LoVo (cell line): ENCODE results near the gene NSMF.

Experiments
- DNase-seq: peaks from one replicate; pipeline ENCODE4 v3.0.0-alpha.2; 2016; ENCODE audit warnings: low spot score

Gene NSMF

GRCh38 chr9:137492464-137493363 is 33.6 kb upstream of the NSMF start:
- DNase-seq, result no peak

DNA sequence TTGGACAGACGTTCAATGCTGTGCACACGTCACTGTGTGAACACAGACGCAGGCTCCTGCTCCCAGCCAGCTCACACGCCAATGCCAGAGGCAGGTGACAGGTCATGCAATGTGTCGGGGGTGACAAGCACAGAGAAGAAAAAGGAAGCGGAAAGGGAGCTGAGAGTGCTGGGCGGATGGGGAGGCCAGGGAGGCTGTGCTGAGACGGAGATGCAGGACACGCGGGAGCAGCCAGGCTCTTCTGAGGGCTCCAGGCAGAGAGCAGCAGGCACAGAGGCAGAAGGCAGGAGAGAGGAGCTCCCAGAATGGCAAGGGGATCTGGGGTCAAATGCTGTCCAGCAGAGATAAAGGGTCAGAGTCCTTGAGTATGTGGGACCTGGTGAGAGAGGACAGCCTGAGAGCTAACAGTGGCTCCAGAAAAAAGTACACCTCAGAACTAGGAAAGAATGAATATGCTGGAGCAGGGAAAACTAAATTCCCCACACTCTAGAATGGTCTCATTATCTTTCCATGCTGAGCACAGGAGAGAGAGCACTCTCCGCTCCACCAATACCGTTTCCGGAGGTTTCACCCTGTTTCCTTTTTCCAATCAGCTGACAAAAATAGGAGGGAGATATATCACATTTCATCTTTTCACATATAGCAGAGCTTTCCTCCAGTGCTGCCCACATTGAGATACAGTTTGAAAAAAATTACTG is 32.8 kb upstream of the NSMF start:
- DNase-seq, result no peak

DNA sequence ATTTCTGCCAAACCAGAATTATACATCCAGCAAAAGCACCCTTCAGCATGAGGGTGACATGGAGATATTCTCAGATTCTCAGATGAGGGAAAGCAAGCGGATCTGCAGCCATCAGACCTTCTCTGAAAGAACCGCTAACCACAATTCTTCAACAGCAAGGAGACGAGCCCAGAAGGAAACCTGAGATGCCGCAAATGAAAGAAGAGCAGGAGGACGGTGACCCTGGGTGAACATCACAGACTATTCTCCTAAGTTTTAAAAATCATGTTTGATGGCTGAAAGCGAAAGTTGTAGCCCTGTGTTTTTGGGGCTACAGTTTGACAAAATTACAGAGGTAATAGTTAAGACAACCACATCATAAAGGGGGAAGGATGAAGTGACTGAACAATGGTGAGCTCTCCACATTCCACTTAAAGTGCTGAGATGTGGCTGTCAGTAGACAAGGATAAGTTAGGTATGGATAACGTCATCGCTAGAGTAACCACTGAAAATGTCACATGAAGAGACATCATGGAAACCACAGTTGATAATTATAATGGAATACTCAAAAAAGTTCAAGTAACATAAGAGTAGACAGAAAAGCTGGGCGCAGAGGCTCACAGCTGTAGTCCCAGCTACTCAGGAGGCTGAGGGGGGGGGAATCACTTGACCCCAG is 31.5 kb upstream of the NSMF start:
- DNase-seq, result no peak

DNA sequence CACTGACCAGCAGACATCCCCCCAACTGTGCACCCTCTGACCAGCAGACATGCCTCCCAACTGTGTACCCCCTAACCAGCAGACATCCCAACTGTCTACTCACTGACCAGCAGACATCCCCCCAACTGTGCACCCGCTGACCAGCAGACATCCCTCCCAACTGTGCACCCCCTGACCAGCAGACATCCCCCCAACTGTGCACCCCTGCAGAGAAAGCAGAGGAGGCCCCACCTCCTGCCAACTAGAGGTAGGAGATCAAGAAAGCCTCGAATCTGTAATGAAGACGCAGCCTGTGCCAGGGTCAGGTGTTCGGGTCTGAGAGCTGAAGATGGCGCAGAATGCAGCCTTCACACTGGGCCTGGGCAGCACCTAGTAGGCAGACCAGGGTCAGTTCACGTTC is 29.8 kb upstream of the NSMF start:
- no peak for DNase-seq

DNA sequence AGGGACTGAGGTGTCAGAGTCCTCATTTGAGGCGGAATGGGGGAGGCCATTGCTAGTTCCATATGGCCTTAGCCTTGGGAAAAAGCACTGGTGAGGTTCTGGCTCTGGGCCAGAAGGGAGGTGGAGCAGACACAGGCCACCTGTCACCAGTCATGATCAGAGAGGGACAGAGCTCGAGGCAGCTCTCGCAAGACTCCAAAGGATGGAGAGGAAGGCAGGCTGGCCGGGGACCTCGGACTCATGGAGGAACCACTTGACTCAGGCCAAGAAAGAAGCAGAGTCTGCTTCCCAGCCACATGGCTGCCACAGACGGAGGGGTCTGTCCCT is 29.2 kb upstream of the NSMF start:
- DNase-seq, result no peak

DNA sequence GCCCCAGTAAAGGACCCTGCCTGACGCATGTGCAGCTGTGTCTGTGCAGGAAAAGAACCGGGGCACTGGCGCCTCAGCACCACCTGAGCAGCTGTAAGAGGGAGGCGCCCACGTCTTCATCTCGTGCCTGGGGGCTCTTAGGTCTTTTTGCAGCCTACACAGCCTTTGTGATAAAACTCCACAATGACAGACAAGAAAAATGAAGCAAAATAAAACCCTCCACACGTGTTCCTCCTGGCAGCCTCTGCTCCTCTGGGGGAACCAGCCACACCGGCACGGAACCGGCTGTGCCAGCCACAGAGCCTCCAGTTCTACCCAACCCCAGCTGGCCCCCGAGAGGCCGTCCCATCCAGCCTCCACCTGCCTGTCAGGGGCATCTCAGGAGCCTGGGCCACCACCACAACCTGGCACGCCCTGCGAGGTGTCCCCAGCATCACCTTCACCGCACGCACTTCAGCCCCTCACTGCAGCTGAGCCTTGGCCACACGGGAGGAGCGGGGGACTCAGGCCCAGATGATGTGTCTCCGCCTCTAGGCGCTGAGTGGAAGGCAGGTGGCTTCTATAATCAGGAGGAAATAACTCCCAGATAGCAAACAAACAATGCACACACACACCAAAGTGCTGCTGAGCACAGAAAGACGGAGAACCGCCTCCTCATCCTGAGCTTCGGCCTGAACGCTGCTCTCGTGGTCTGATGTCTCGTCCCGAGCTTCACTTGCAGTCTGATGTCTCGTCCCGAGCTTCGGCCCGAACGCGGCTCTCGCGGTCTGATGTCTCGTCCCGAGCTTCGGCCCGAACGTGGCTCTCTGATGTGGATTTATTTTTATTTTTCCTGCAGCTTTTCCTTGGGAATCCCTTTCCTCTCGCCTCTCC is 28.6 kb upstream of the NSMF start:
- DNase-seq, result no peak

DNA sequence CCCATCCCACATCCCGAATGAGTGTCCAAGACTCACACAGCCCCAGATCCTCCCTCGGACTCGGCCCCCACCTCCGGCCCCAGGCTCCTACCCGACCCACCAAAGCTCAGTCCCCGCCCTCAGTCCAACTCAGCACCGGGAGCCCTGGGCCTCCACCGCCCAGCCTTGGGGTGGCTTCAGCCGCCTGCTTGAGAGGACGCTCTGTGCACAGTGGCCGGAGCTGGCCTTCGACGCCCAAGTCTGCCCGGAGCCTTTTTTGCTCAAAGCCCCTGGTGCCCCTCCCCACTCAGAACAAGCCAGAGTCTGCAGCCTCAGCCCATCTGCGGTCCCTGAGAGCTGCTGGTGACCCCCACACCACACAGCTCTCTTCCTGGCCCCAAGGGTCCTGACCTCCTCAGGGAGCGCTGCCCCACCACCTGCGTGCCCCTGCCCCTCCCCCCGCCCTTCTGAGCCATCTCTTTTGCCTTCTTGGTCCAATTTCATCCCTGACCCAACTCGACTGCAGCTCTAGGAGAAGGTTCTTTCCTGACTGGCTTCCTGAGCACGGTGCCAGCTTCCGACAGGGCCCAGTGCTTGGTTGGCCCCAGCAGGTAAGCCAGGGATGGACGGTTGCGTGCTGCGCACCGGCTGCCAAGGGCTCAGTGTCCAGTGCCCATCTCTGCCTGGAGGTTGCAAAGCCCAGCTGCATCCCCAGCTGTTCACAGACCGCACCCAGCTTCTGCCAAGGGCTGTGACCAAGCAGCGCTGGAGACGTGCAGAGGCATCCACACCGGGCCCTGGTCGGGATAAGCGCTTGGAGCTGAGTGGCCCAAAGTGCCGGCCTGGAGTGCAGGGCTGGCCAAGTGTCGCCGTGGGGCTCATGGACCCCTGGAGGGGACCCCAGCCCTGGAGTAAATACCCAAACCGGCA is 27.7 kb upstream of the NSMF start:
- DNase-seq, result no peak

GRCh38 chr9:137486141-137486490 is 27.0 kb upstream of the NSMF start:
- no peak for DNase-seq

DNA sequence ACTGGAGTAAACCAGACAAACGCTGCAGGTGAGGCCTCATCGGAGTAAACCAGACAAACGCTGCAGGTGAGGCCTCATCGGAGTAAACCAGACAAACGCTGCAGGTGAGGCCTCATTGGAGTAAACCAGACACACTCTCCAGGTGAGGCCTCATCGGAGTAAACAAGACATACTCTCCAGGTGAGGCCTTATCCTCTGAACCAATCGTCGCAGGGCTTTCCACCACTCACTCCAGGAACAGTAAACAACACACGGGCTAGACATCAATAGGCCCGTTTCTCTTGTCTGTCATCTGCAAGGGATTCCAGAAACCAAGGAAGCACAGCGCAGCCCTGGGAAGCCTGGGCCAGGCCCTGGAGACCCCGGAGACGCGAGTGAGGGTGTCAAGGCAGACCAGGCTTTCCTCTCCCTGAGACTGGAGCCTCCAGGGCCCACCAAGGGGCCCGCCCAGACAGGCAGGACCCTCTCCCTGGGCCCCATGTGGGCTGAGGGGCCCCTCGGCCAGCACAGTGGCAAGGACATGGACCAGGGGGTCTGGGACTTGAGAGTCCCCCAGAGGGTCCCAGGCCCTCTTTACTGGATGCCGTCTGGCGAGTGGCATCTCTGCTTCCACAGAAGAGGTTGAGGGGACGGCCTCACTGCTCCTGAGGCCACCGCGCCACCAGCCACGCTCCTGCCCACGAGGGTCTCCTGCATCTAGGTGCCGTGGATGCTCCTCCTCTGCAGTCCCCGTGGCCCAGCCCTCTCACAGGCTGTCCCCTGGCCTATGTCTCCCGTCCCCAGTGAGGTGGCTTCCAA is 26.4 kb upstream of the NSMF start:
- DNase-seq, result no peak

GRCh38 chr9:137484551-137485315 is 25.6 kb upstream of the NSMF start:
- no peak for DNase-seq

- DNase-seq, result no peak
These were observed 23.1 kb upstream of the NSMF start for GRCh38 chr9:137482094-137482781.

GRCh38 chr9:137480686-137481683 is 21.9 kb upstream of the NSMF start:
- no peak for DNase-seq

- no peak for DNase-seq
These were observed 21.0 kb upstream of the NSMF start for GRCh38 chr9:137479892-137480685.

DNA sequence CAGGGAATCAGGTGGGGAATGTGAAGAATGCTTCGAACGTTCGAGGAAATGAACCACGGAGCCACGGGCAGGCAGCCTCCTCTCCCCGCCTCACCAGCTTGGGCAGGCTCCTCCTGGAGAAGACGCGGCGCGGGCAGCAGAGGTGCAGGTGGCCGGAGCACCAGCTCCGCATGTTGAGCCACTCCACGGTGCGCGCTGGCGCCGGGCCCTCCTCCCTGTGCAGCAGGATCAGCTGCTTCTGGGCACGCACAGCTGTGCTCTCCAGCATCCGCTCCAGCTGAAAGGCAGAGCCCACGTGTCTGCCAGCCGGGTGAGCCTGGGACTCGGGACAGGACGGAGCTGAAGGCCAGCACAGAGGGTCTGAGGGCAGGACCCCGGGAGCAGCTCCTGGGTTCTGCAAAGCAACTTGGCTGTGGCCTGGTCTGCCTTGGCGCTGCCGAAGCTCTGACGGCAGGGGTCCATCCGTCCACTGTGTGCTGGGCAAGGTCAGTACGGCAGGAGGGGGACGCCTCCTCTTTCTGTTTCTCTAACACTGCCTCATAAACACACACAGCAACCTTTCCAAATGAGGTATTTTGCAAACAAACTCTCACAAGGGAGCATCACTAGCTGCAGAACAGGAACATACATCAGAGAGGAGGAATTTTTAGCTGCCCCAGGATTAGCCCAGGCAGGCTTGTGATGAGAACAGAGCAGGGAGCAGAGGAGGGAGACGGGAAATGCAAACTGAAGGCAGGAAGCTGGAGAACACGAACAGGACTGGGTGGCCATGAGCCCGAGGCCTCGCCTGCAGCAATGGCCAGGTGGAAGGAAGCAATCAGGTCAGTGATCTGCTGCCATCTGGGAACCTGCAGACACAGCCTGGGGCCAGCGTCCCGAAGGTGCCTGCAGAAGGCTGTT is 20.1 kb upstream of the NSMF start:
- DNase-seq, result no peak

- DNase-seq, result no peak
These were observed 19.5 kb upstream of the NSMF start for GRCh38 chr9:137478613-137478961.
